ENCODE data around the gene RAD51B.

DNA sequence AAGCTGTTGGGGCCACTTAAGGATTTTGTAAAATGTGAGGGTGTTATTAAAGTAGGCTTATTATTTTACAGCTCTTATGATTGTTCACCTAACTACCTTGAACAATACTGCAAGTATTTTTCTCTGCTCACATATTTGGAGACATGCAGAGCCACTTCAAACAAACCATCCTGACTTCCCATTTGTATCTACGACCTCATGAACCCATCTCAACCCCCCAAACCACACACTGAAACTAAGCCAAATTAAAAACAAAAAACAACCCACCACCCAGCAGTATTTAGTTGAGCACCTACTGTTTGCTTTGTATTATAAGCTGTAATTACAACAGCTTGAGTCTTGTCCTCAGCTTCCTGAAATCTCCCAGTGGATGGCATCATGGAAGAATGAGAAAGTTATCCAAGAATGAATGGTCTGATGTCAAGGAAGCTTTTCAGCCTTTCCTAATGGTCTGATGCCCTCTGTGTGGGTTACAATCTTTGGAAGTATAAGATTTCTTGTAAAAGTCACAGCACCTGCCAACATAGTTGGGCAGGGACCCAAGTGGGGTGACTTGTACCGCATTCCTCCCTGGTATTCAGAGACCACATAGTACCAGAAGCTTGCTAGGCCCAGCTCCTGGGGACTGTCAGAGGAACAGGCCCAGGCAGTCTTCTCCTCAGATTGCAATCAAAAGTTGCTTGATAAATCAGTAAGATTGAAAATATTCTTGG is 556.6 kb downstream of the RAD51B start:
- TF ChIP-seq, protein P1, sequence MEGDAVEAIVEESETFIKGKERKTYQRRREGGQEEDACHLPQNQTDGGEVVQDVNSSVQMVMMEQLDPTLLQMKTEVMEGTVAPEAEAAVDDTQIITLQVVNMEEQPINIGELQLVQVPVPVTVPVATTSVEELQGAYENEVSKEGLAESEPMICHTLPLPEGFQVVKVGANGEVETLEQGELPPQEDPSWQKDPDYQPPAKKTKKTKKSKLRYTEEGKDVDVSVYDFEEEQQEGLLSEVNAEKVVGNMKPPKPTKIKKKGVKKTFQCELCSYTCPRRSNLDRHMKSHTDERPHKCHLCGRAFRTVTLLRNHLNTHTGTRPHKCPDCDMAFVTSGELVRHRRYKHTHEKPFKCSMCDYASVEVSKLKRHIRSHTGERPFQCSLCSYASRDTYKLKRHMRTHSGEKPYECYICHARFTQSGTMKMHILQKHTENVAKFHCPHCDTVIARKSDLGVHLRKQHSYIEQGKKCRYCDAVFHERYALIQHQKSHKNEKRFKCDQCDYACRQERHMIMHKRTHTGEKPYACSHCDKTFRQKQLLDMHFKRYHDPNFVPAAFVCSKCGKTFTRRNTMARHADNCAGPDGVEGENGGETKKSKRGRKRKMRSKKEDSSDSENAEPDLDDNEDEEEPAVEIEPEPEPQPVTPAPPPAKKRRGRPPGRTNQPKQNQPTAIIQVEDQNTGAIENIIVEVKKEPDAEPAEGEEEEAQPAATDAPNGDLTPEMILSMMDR (IDR thresholded peaks at IDR 0.05): no peak
- no peak for TF ChIP-seq EP300 (IDR thresholded peaks at IDR 0.05)

Measured in upper lobe of left lung (tissue), 4 donors.